ENCODE results near the gene TMEM244. TPM values are rescaled to one million over a fixed set of nuclear protein-coding genes. Genes with fewer than 3 reads are reported as not detected.
"Not testable (repeated sequence)": the region's sequence is repeated elsewhere in the genome, so short reads cannot be mapped to it uniquely, and the experiment has no call there.

TMEM244 gene
- total RNA-seq, 4 donors from 2014 or later = not detected

- no peak for DNase-seq
- Histone ChIP-seq H3K4me1 (no peaks in the 10 kb centered on the region), H3K9me3 (no peaks in the 10 kb centered on the region), H3K4me3 (replicated peaks in 1 of 3) (no peak overlapping the region), H3K27me3 (no peaks in the 10 kb centered on the region), H3K27ac (no peak overlapping the region), H3K36me3 (no peaks in the 10 kb centered on the region)
- WGBS, 2 donors = 92 to 93% methylated on average over 2 of the region's 2 CpGs
- intact Hi-C loops (cut with DNase I) = no loop called here
- no peak for TF ChIP-seq POLR2A (IDR thresholded peaks at IDR 0.05)
- TF ChIP-seq CTCF (IDR thresholded peaks at IDR 0.05) = no peak
Observed at GRCh38 chr6:129845696-129846095, 15.4 kb downstream of the TMEM244 start.

GRCh38 chr6:129844118-129844891, 16.8 kb downstream of the TMEM244 start:
- H3K9me3 ChIP-seq = no peaks in the 10 kb centered on the region
- no peak for TF ChIP-seq CTCF (IDR thresholded peaks at IDR 0.05)
- TF ChIP-seq POLR2A (IDR thresholded peaks at IDR 0.05) = no peak
- DNase-seq = no peak
- H3K27ac ChIP-seq = no peak overlapping the region
- intact Hi-C loops (cut with DNase I) = no loop called here
- no peaks in the 10 kb centered on the region for H3K36me3 ChIP-seq
- no peak overlapping the region for H3K4me3 ChIP-seq (replicated peaks in 1 of 3)
- no peaks in the 10 kb centered on the region for H3K4me1 ChIP-seq
- no peaks in the 10 kb centered on the region for H3K27me3 ChIP-seq
- 68 to 71% methylated on average over 10 of the region's 10 CpGs for WGBS, 2 donors

- intact Hi-C loops (cut with DNase I) = no loop called here
- H3K4me3 ChIP-seq (replicated peaks in 1 of 3) = no peak overlapping the region
- no peaks in the 10 kb centered on the region for H3K4me1 ChIP-seq
- no peaks in the 10 kb centered on the region for H3K27me3 ChIP-seq
- no peak for TF ChIP-seq CTCF (IDR thresholded peaks at IDR 0.05)
- TF ChIP-seq POLR2A (IDR thresholded peaks at IDR 0.05) = no peak
- H3K9me3 ChIP-seq = no peaks in the 10 kb centered on the region
- H3K27ac ChIP-seq = no peak overlapping the region
- WGBS, 2 donors = 76 to 83% methylated on average over 5 of the region's 5 CpGs
- DNase-seq = no peak
- no peaks in the 10 kb centered on the region for H3K36me3 ChIP-seq
Observed at GRCh38 chr6:129843573-129843972, 17.5 kb downstream of the TMEM244 start.

GRCh38 chr6:129842881-129843409, 18.2 kb downstream of the TMEM244 start:
- H3K4me3 ChIP-seq (replicated peaks in 1 of 3) = no peak overlapping the region
- no peak for DNase-seq
- TF ChIP-seq POLR2A (IDR thresholded peaks at IDR 0.05) (no peak), CTCF (IDR thresholded peaks at IDR 0.05) (no peak)
- H3K9me3 ChIP-seq = no peaks in the 10 kb centered on the region
- H3K27me3 ChIP-seq = no peaks in the 10 kb centered on the region
- H3K27ac ChIP-seq = no peak overlapping the region
- no peaks in the 10 kb centered on the region for H3K4me1 ChIP-seq
- intact Hi-C loops (cut with DNase I) = no loop called here
- no peaks in the 10 kb centered on the region for H3K36me3 ChIP-seq

DNA sequence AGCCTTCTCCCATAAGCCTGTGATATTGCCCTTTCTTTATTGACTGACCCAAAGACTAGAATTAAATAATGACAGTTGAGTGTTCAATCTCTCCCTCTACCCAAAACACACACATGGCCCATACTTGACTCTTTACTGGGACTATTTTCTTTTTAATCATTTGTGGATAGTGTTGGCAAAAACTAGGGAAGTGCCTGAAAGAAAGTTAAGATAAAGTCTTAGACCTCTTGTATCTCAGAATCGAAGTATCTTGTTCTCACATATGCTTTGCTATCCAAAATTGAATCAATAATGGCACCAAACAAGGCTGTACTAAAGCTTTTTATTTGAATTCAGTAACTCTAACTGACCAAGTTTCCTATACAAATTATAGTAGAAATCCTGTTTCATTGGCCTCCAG, 19.0 kb downstream of the TMEM244 start:
- intact Hi-C loops (cut with DNase I) = no loop called here
- WGBS, 2 donors = 55 to 76% methylated on average over 1 of the region's 1 CpG
- H3K9me3 ChIP-seq = no peaks in the 10 kb centered on the region
- TF ChIP-seq CTCF (IDR thresholded peaks at IDR 0.05) = no peak
- TF ChIP-seq POLR2A (IDR thresholded peaks at IDR 0.05) = no peak
- H3K36me3 ChIP-seq = no peaks in the 10 kb centered on the region
- no peak overlapping the region for H3K4me3 ChIP-seq (replicated peaks in 1 of 3)
- H3K27ac ChIP-seq = no peak overlapping the region
- H3K4me1 ChIP-seq = no peaks in the 10 kb centered on the region
- no peak for DNase-seq
- no peaks in the 10 kb centered on the region for H3K27me3 ChIP-seq

- H3K4me1 ChIP-seq; H3K27ac ChIP-seq; DNase-seq; intact Hi-C loops (cut with DNase I); H3K27me3 ChIP-seq; H3K4me3 ChIP-seq (replicated peaks in 1 of 3); H3K36me3 ChIP-seq; H3K9me3 ChIP-seq: not testable (repeated sequence)
- WGBS, 2 donors = 62 to 76% methylated on average over 1 of the region's 1 CpG
Observed at GRCh38 chr6:129839562-129839961, 21.6 kb downstream of the TMEM244 start.

Measured in thyroid gland (tissue), 4 donors.